Trophoblast cell (in vitro differentiated cells and primary cell): ENCODE measurements around the gene DCDC2C.

Experiments used
- DNase-seq, 2 donors: peaks; one replicate each; pipeline ENCODE4 v3.0.0-alpha.2; 2016
- H2AFZ ChIP-seq: 2 replicates; pipeline ENCODE4 v1.6.1; 2013; ENCODE audit warnings: low read length, moderate library complexity, mild to moderate bottlenecking; ENCODE audit not compliant: insufficient read depth, poor library complexity
- H2AK5ac ChIP-seq: 2 replicates; pipeline ENCODE4 v1.6.1; 2013; ENCODE audit warnings: mild to moderate bottlenecking, low read length
- H2BK120ac ChIP-seq: 2 replicates; pipeline ENCODE4 v1.6.1; 2013; ENCODE audit warnings: low read length, mild to moderate bottlenecking, moderate library complexity; ENCODE audit not compliant: insufficient read depth, poor library complexity
- H2BK12ac ChIP-seq: 2 replicates; pipeline ENCODE4 v1.6.1; 2013; ENCODE audit warnings: mild to moderate bottlenecking, low read length, moderate library complexity
- H2BK5ac ChIP-seq: 2 replicates; pipeline ENCODE4 v1.6.1; 2013; ENCODE audit warnings: low read length, low read depth, moderate library complexity, mild to moderate bottlenecking; ENCODE audit not compliant: poor library complexity
- H3K14ac ChIP-seq: 2 replicates; pipeline ENCODE4 v1.6.1; 2013; ENCODE audit warnings: mild to moderate bottlenecking, low read length
- H3K18ac ChIP-seq: 2 replicates; pipeline ENCODE4 v1.6.1; 2013; ENCODE audit warnings: mild to moderate bottlenecking, low read length
- H3K23ac ChIP-seq: 2 replicates; pipeline ENCODE4 v1.6.1; 2013; ENCODE audit warnings: low read length
- H3K27ac ChIP-seq: 2 replicates; pipeline ENCODE4 v1.5.1; 2013; ENCODE audit warnings: low read depth, mild to moderate bottlenecking, inconsistent platforms, low read length, moderate library complexity
- H3K27me3 ChIP-seq: 2 replicates; pipeline ENCODE4 v1.6.1; 2013; ENCODE audit warnings: inconsistent platforms, mild to moderate bottlenecking, low read length, moderate library complexity; ENCODE audit not compliant: insufficient read depth
- H3K36me3 ChIP-seq, 2 experiments: 1 replicate in 1 of 2; 2 replicates in 1 of 2; pipeline ENCODE4 v1.6.1; 2013; ENCODE audit warnings: low read length in 2 of 2, mild to moderate bottlenecking in 2 of 2, moderate library complexity in 1 of 2; ENCODE audit not compliant: insufficient read depth in 2 of 2, control insufficient read depth in 1 of 2
- H3K4ac ChIP-seq: 2 replicates; pipeline ENCODE4 v1.6.1; 2013; ENCODE audit warnings: low read depth, mild to moderate bottlenecking, low read length, moderate library complexity
- H3K4me1 ChIP-seq, 2 experiments: 1 replicate in 1 of 2; 2 replicates in 1 of 2; pipeline ENCODE4 v1.6.1; 2013; ENCODE audit warnings: low read length in 2 of 2, mild to moderate bottlenecking in 2 of 2, moderate library complexity in 1 of 2; ENCODE audit not compliant: insufficient read depth in 2 of 2, control insufficient read depth in 1 of 2
- H3K4me2 ChIP-seq: 2 replicates; pipeline ENCODE4 v1.6.1; 2013; ENCODE audit warnings: inconsistent platforms, mild to moderate bottlenecking, low read length, moderate library complexity
- H3K4me3 ChIP-seq: 2 replicates; pipeline ENCODE4 v1.5.1; 2013; ENCODE audit warnings: mild to moderate bottlenecking, low read depth, low read length, inconsistent platforms
- H3K79me1 ChIP-seq: one replicate; pipeline ENCODE4 v1.6.1; 2013; ENCODE audit warnings: low read length
- H3K79me2 ChIP-seq: 2 replicates; pipeline ENCODE4 v1.6.1; 2013; ENCODE audit warnings: low read length, mild to moderate bottlenecking; ENCODE audit not compliant: control insufficient read depth, insufficient read depth, poor library complexity
- H3K9ac ChIP-seq: 2 replicates; pipeline ENCODE4 v1.6.1; 2013; ENCODE audit warnings: mild to moderate bottlenecking, low read length
- H3K9me3 ChIP-seq: 2 replicates; pipeline ENCODE4 v1.6.1; 2013; ENCODE audit warnings: low read depth, mild to moderate bottlenecking, control low read depth, inconsistent platforms, low read length; ENCODE audit not compliant: insufficient read depth
- H4K12ac ChIP-seq: 2 replicates; pipeline ENCODE4 v1.6.1; 2013; ENCODE audit warnings: low read depth, mild to moderate bottlenecking, low read length, moderate library complexity
- H4K8ac ChIP-seq: 2 replicates; pipeline ENCODE4 v1.6.1; 2013; ENCODE audit warnings: low read depth, mild to moderate bottlenecking, low read length, moderate library complexity
- H4K91ac ChIP-seq: one replicate; pipeline ENCODE4 v1.6.1; 2013; ENCODE audit warnings: low read depth, mild to moderate bottlenecking, low read length, moderate library complexity
- WGBS: extraction: QIAGEN DNeasy Blood & Tissue Kit; methylation state at CpG from one replicate; pipeline ENCODE4 v1.1.7; 2013; ENCODE audit warnings: missing lambda C conversion rate; ENCODE audit not compliant: insufficient read length, insufficient coverage; ENCODE audit errors: extremely low coverage; 5-methylcytosine and 5-hydroxymethylcytosine counted together

The DCDC2C gene

GRCh38 chr2:3701071-3701470 lies 2.3 kb upstream of the DCDC2C start:
- H2BK120ac ChIP-seq = no peak overlapping the region
- no peak overlapping the region for H3K9ac ChIP-seq
- DNase-seq = no peak
- no peak overlapping the region for H3K4me2 ChIP-seq
- no peak overlapping the region for H3K18ac ChIP-seq
- H3K79me1 ChIP-seq = no peaks in the 10 kb centered on the region
- no peak overlapping the region for H2AFZ ChIP-seq
- H3K36me3 ChIP-seq = no peaks in the 10 kb centered on the region
- H4K12ac ChIP-seq = no peak overlapping the region
- no peaks in the 10 kb centered on the region for H3K27me3 ChIP-seq
- H3K4ac ChIP-seq = no peak overlapping the region
- no peak overlapping the region for H2BK12ac ChIP-seq
- H3K4me3 ChIP-seq = no peak overlapping the region
- H3K4me1 ChIP-seq = no peaks in the 10 kb centered on the region
- no peaks in the 10 kb centered on the region for H3K79me2 ChIP-seq
- no peak overlapping the region for H3K23ac ChIP-seq
- no CpG with 5 or more reads among the region's 5 CpGs for WGBS
- H3K9me3 ChIP-seq = peaks cover 4% of the 10 kb centered on the region
- H2AK5ac ChIP-seq = no peak overlapping the region
- no peak overlapping the region for H4K8ac ChIP-seq
- no peak overlapping the region for H4K91ac ChIP-seq
- H3K27ac ChIP-seq = no peak overlapping the region
- H2BK5ac ChIP-seq = no peak overlapping the region
- H3K14ac ChIP-seq = no peak overlapping the region

- Histone ChIP-seq H4K8ac (no peak overlapping the region), H2AK5ac (no peak overlapping the region), H3K27me3 (no peaks in the 10 kb centered on the region), H3K36me3 (no peaks in the 10 kb centered on the region), H2BK12ac (no peak overlapping the region), H2BK120ac (no peak overlapping the region), H3K4me2 (no peak overlapping the region), H3K14ac (no peak overlapping the region), H3K79me2 (no peaks in the 10 kb centered on the region), H2BK5ac (no peak overlapping the region), H3K9ac (no peak overlapping the region), H3K9me3 (peaks cover 4% of the 10 kb centered on the region), H3K18ac (no peak overlapping the region), H3K4ac (no peak overlapping the region), H4K91ac (no peak overlapping the region), H3K79me1 (no peaks in the 10 kb centered on the region), H3K4me3 (no peak overlapping the region), H3K27ac (no peak overlapping the region), H4K12ac (no peak overlapping the region), H2AFZ (no peak overlapping the region), H3K4me1 (no peaks in the 10 kb centered on the region), H3K23ac (no peak overlapping the region)
- no peak for DNase-seq
- no CpG with 5 or more reads among the region's 73 CpGs for WGBS
Observed at GRCh38 chr2:3703757-3704355, 481 bp downstream of the DCDC2C start.

GRCh38 chr2:3704692-3705091 lies 1.3 kb downstream of the DCDC2C start:
- no CpG with 5 or more reads among the region's 6 CpGs for WGBS
- H3K9ac ChIP-seq = no peak overlapping the region
- H3K36me3 ChIP-seq = no peaks in the 10 kb centered on the region
- H2BK12ac ChIP-seq = no peak overlapping the region
- no peak overlapping the region for H3K4ac ChIP-seq
- no peak overlapping the region for H2AFZ ChIP-seq
- no peak overlapping the region for H3K27ac ChIP-seq
- H2BK5ac ChIP-seq = no peak overlapping the region
- peaks cover 4% of the 10 kb centered on the region for H3K9me3 ChIP-seq
- H2BK120ac ChIP-seq = no peak overlapping the region
- H3K4me1 ChIP-seq = no peaks in the 10 kb centered on the region
- no peaks in the 10 kb centered on the region for H3K27me3 ChIP-seq
- H3K14ac ChIP-seq = no peak overlapping the region
- no peaks in the 10 kb centered on the region for H3K79me2 ChIP-seq
- no peak overlapping the region for H3K23ac ChIP-seq
- no peak overlapping the region for H4K12ac ChIP-seq
- no peak overlapping the region for H4K91ac ChIP-seq
- H3K4me2 ChIP-seq = no peak overlapping the region
- H3K79me1 ChIP-seq = no peaks in the 10 kb centered on the region
- no peak overlapping the region for H3K4me3 ChIP-seq
- DNase-seq = no peak
- no peak overlapping the region for H4K8ac ChIP-seq
- H3K18ac ChIP-seq = no peak overlapping the region
- no peak overlapping the region for H2AK5ac ChIP-seq

- Histone ChIP-seq H3K4ac (no peak overlapping the region), H3K79me1 (no peaks in the 10 kb centered on the region), H3K4me3 (no peak overlapping the region), H2AFZ (no peak overlapping the region), H2BK120ac (no peak overlapping the region), H3K79me2 (no peaks in the 10 kb centered on the region), H3K18ac (no peak overlapping the region), H3K9me3 (peaks cover 4% of the 10 kb centered on the region), H2AK5ac (no peak overlapping the region), H4K8ac (no peak overlapping the region), H3K23ac (no peak overlapping the region), H3K9ac (no peak overlapping the region), H3K4me1 (no peaks in the 10 kb centered on the region), H3K4me2 (no peak overlapping the region), H3K27ac (no peak overlapping the region), H4K12ac (no peak overlapping the region), H4K91ac (no peak overlapping the region), H3K14ac (no peak overlapping the region), H3K36me3 (no peaks in the 10 kb centered on the region), H2BK5ac (no peak overlapping the region), H2BK12ac (no peak overlapping the region), H3K27me3 (no peaks in the 10 kb centered on the region)
- WGBS = no CpG with 5 or more reads among the region's 2 CpGs
- no peak for DNase-seq
Observed at GRCh38 chr2:3705782-3706181, 2.4 kb downstream of the DCDC2C start.
